ENCODE measurements around the gene PCYT2.

The PCYT2 gene

GRCh38 chr17:81909966-81910839 lies 996 bp downstream of the PCYT2 start:
- peak overlapping the region; percentile 78 for H3K4me3 ChIP-seq (replicated peaks in 1 of 2; ENCODE audit: low read depth in 2 of 2, low read length in 2 of 2)
- no peak for TF ChIP-seq CTCF (IDR thresholded peaks at IDR 0.05; ENCODE audit: low read depth, low read length)
- no peak for DNase-seq (ENCODE audit: low read depth in 2 of 2)

GRCh38 chr17:81909231-81909630 lies 2.0 kb downstream of the PCYT2 start:
- DNase-seq (ENCODE audit: low read depth in 2 of 2): no peak
- H3K4me3 ChIP-seq (replicated peaks in 1 of 2; ENCODE audit: low read depth in 2 of 2, low read length in 2 of 2): no peak overlapping the region
- no peak for TF ChIP-seq CTCF (IDR thresholded peaks at IDR 0.05; ENCODE audit: low read depth, low read length)

- H3K4me3 ChIP-seq (replicated peaks in 1 of 2; ENCODE audit: low read depth in 2 of 2, low read length in 2 of 2): no peak overlapping the region
- TF ChIP-seq CTCF (IDR thresholded peaks at IDR 0.05; ENCODE audit: low read depth, low read length): no peak
- no peak for DNase-seq (ENCODE audit: low read depth in 2 of 2)
Measured at GRCh38 chr17:81908793-81909192, 2.4 kb downstream of the PCYT2 start.

GRCh38 chr17:81907219-81908145 lies 3.7 kb downstream of the PCYT2 start:
- TF ChIP-seq CTCF (IDR thresholded peaks at IDR 0.05; ENCODE audit: low read depth, low read length): peak; percentile 4
- H3K4me3 ChIP-seq (replicated peaks in 1 of 2; ENCODE audit: low read depth in 2 of 2, low read length in 2 of 2): no peak overlapping the region
- DNase-seq (ENCODE audit: low read depth in 2 of 2): no peak

- no peak for DNase-seq (ENCODE audit: low read depth in 2 of 2)
- no peak for TF ChIP-seq CTCF (IDR thresholded peaks at IDR 0.05; ENCODE audit: low read depth, low read length)
- H3K4me3 ChIP-seq (replicated peaks in 1 of 2; ENCODE audit: low read depth in 2 of 2, low read length in 2 of 2): no peak overlapping the region
Measured at GRCh38 chr17:81906476-81907218, 4.6 kb downstream of the PCYT2 start.

GRCh38 chr17:81905993-81906392 lies 5.2 kb downstream of the PCYT2 start:
- no peak overlapping the region for H3K4me3 ChIP-seq (replicated peaks in 1 of 2; ENCODE audit: low read depth in 2 of 2, low read length in 2 of 2)
- TF ChIP-seq CTCF (IDR thresholded peaks at IDR 0.05; ENCODE audit: low read depth, low read length): no peak
- no peak for DNase-seq (ENCODE audit: low read depth in 2 of 2)
